Pancreas (tissue), 10 donors: ENCODE results near the gene KRT74. TPM values are rescaled to one million over a fixed set of nuclear protein-coding genes. Genes with fewer than 3 reads are reported as not detected.

Source experiments
- ATAC-seq, 4 donors: fragments of 200-7000 bp; cut with Tn5 transposase; one replicate each; pipeline versions ENCODE4 v1.8.0 to v1.9.1; 2020; ENCODE audit warnings: mild to moderate bottlenecking in 4 of 4, moderate library complexity in 4 of 4
- DNase-seq, 6 donors: peaks; one replicate each; pipeline ENCODE4 v3.0.0-alpha.2; 2020
- FAIRE-seq: peaks from 2 replicates; lab custom pipeline; 2012; peaks lifted over from hg19 to GRCh38; lab: Jason Lieb, UNC
- H3K27ac ChIP-seq, 4 donors: fragments of 200-600 bp; sonication (generic); 1 replicate in 3 of 4; 2 replicates in 1 of 4; pipeline versions ENCODE4 v1.5.0 to v1.8.0; 2020
- H3K27me3 ChIP-seq, 4 donors: fragments of 200-600 bp; one replicate each; pipeline ENCODE4 v1.8.0; 2021
- H3K36me3 ChIP-seq, 3 donors: fragments of 200-600 bp; sonication (generic) in 1 of 3; one replicate each; pipeline versions ENCODE4 v1.5.0 to v1.8.0; 2020 to 2021
- H3K4me1 ChIP-seq, 3 donors: fragments of 200-600 bp; one replicate each; pipeline ENCODE4 v1.8.0; 2021
- H3K4me3 ChIP-seq, 4 donors: fragments of 200-600 bp; sonication (generic) in 2 of 4; one replicate each; pipeline versions ENCODE4 v1.5.0 to v1.8.0; 2020 to 2021
- H3K9me3 ChIP-seq, 4 donors: fragments of 200-600 bp; one replicate each; pipeline ENCODE4 v1.8.0; 2021
- WGBS, 2 donors: extraction: QIAGEN DNeasy Blood & Tissue Kit; methylation state at CpG; one replicate each; pipeline ENCODE4 v1.1.7; 2013; 5-methylcytosine and 5-hydroxymethylcytosine counted together
- intact Hi-C, 3 donors: fragments of 100-400 bp; cut with DNase I; formaldehyde crosslinking; loops; one replicate each; pipeline versions ENCODE4 v1.11.1 to v1.14.2; 2022
- polyA plus RNA-seq, 2 donors: library from polyadenylated mRNA; stranded (reverse); fragments of 200-250 nt; gene quantifications; one replicate each; pipeline ENCODE4 v1.2.3, GENCODE V29; 2013
- total RNA-seq, 6 donors: library from RNA; stranded (reverse); fragmentation: NEBNext Ultra II Directional in 4 of 6; extraction: Animal tissue kit (Norgen Biotek cat#: 25700) in 4 of 6; gene quantifications; one replicate each; pipeline versions ENCODE4 v1.2.1 to v1.2.4, GENCODE V29; 2021 to 2023
- TF ChIP-seq, protein P1 (sequence below), 4 donors: fragments of 200-600 bp; sonication (generic) in 3 of 4; IDR thresholded peaks; one replicate each; pipeline versions ENCODE4 v1.5.0 to v1.8.0; 2021; ENCODE audit warnings: antibody characterized with exemption in 4 of 4
- donor health status: healthy with polysubstance abuse.
- donor health status: DM: no; HTN: no; CAD: no; lungs with moderate emphysema.
- donor health status: DM: no; HTN: no; CAD: no.
- donor health status: control.
- donor health status: control.
- donor health status: Bipolar disorder and iron deficiency.
- donor health status: DM: yes; HTN: yes; CAD: no.
- donor health status: DM: no; HTN: no; CAD: no.
- donor health status: DM: no; HTN: no; CAD: no.
- donor health status: DM: yes; HTN: yes; CAD: no.

The KRT74 gene
- total and polyA plus RNA-seq, 8 donors: not detected

DNA sequence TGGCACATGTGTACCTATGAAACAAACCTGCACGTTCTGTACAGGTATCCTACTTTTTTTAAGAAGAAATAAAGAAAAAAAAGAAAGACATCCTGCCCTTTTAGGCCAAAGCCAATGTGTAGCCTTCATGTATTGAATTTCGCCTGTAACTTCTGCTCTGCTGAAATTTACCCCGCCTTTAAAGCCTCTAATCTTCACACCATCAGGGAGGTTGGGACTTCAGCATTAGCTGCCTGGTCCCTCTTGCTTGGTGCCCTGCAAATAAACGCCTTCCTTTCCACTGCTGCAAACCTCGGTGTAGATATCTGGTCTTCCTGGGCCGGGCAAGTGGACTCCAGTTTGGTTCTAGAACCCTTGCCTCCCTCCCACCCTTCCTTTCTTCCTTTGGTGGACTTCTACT lies 18.1 kb downstream of the KRT74 start:
- no peak overlapping the region for H3K4me3 ChIP-seq
- intact Hi-C loops: no loop called here
- H3K9me3 ChIP-seq: no peaks in the 10 kb centered on the region
- no peak for DNase-seq
- no peaks in the 10 kb centered on the region for H3K36me3 ChIP-seq
- FAIRE-seq: no peak
- no peaks in the 10 kb centered on the region for H3K4me1 ChIP-seq
- WGBS, 2 donors: 56 to 66% methylated on average over 6 of the region's 6 CpGs
- no peaks in the 10 kb centered on the region for H3K27me3 ChIP-seq
- no peak for ATAC-seq
- H3K27ac ChIP-seq: no peak overlapping the region
- TF ChIP-seq, protein P1, sequence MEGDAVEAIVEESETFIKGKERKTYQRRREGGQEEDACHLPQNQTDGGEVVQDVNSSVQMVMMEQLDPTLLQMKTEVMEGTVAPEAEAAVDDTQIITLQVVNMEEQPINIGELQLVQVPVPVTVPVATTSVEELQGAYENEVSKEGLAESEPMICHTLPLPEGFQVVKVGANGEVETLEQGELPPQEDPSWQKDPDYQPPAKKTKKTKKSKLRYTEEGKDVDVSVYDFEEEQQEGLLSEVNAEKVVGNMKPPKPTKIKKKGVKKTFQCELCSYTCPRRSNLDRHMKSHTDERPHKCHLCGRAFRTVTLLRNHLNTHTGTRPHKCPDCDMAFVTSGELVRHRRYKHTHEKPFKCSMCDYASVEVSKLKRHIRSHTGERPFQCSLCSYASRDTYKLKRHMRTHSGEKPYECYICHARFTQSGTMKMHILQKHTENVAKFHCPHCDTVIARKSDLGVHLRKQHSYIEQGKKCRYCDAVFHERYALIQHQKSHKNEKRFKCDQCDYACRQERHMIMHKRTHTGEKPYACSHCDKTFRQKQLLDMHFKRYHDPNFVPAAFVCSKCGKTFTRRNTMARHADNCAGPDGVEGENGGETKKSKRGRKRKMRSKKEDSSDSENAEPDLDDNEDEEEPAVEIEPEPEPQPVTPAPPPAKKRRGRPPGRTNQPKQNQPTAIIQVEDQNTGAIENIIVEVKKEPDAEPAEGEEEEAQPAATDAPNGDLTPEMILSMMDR (IDR thresholded peaks at IDR 0.05): no peak

DNA sequence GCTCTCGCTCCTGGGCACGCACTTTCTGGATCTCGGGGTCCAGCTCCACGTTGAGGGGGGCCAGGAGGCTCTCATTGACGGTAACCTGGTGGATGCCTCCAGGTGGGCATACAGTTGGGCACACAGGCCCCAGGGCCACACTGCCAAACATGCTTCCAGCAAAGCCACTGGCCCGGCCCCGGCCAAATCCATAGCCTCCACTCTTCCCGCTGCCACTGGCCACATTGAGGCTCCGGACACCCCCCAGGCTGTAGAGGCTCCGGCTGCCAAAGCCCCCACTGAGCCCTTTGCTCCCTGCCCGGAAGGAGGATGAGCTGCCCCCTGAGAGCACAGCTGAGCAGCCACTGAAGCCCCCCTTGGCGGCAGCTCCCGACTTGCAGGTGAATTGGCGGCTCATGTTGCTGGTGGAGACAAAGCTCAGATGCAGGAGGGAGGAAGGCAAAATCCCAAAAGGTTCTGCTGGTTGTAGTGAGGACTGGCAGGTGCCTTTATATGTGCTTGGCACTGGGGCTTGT lies 20.9 kb downstream of the KRT74 start, which contains the start of gene KRT71:
TSS of gene KRT71 (minus strand) at position 465 of the 515 bp plus-strand sequence. CDS start at position 397, 68 bp downstream.
- no peak within 1 kb of the TSS for H3K27ac ChIP-seq
- intact Hi-C loops: no loop called here
- H3K9me3 ChIP-seq: no peaks in the 10 kb centered on the region
- DNase-seq (no peak), ATAC-seq (no peak), FAIRE-seq (no peak)
- H3K4me3 ChIP-seq: no peak within 1 kb of the TSS
- TF ChIP-seq, protein P1 (IDR thresholded peaks at IDR 0.05): no peak
- no peaks in the 10 kb centered on the region for H3K27me3 ChIP-seq
- no peaks in the 10 kb centered on the region for H3K4me1 ChIP-seq
- WGBS, 2 donors: 78 to 86% methylated on average over 14 of the region's 14 CpGs
- H3K36me3 ChIP-seq: no peaks in the 10 kb centered on the region

DNA sequence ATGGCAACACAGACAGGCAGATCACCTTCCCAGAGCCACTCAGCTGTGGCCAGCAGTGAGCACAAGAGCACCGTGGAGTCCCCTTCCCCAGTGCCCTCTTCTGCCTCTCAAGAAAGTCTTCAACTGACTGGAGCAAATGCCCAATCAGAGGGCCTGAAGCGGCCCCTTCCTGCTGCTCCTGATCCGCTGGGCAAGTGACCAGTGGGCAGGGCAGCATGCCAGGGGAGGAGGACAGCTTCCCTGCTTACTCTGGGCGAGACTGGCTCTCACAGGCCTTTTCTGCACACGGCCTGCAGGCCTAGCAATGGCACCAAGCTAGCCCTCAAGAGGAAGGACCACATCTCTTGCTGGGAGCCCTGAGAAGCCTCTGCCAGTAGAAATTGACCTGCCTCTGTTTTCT lies 21.6 kb downstream of the KRT74 start:
- H3K9me3 ChIP-seq: no peaks in the 10 kb centered on the region
- no peaks in the 10 kb centered on the region for H3K27me3 ChIP-seq
- FAIRE-seq (no peak), DNase-seq (peak in 1 of 6 donors; percentile 40), ATAC-seq (peak in 1 of 4 donors; percentile 36)
- no peaks in the 10 kb centered on the region for H3K36me3 ChIP-seq
- no peak overlapping the region for H3K27ac ChIP-seq
- no peak overlapping the region for H3K4me3 ChIP-seq
- WGBS, 2 donors: 54 to 72% methylated on average over 5 of the region's 5 CpGs
- TF ChIP-seq, protein P1 (IDR thresholded peaks at IDR 0.05): no peak
- H3K4me1 ChIP-seq: no peaks in the 10 kb centered on the region
- intact Hi-C loops: no loop called here

DNA sequence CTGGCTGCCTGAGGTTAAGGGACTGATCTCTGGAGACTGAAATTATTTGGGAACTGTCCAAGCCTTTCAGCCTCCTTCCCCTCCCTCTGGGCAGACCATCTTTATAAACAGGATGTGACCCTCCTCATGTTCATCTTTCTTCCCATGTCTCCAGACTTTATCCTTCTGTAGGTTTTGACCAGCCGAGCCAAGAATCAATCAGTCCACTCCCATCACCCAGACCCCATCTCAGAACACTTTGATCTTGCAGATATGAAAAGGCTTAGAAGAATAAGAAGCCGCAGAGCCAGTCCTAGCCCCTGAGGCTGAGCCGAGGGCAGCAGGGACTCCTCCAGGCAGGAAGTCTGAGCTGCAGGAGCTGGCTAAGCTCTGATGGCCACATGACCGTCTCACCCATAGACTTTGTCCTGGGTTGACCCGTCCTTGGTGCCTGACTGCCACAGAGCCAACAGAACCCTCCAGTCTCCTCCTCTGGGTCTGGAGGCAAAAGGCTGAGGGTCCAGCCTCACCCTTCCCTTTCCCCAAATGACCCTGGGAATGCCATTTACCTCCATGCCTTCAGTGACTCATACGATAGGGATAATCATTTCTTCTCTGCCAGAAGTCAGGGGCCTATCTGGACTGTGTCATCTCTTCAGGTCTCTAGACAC lies 22.3 kb downstream of the KRT74 start:
- H3K4me3 ChIP-seq: no peak overlapping the region
- H3K9me3 ChIP-seq: no peaks in the 10 kb centered on the region
- no peak for ATAC-seq
- TF ChIP-seq, protein P1 (IDR thresholded peaks at IDR 0.05): no peak
- 47 to 48% methylated on average over 6 of the region's 6 CpGs for WGBS, 2 donors
- DNase-seq: no peak
- no peaks in the 10 kb centered on the region for H3K36me3 ChIP-seq
- no peak overlapping the region for H3K27ac ChIP-seq
- H3K27me3 ChIP-seq: no peaks in the 10 kb centered on the region
- intact Hi-C loops: no loop called here
- H3K4me1 ChIP-seq: no peaks in the 10 kb centered on the region
- FAIRE-seq: no peak

DNA sequence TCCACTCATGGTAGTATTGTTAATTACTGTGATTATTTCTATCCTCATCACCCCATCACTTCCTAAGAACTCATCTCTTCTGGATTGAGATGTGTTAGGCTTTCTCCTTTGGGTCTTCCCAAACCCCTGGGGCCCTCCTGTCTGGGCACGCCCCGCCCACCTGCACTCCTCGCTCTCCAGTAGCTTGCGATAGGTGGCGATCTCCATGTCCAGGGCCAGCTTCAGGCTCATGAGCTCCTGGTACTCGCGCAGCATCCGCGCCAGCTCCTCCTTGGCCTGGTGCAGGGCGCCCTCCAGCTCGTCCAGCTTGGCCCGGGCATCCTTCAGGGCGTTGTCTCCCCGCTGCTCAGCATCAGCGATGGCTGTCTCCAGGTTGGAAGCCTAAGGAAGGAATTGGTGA lies 27.5 kb downstream of the KRT74 start:
- intact Hi-C loops: no loop called here
- ATAC-seq (no peak), FAIRE-seq (no peak), DNase-seq (no peak)
- no peak overlapping the region for H3K27ac ChIP-seq
- H3K4me1 ChIP-seq: no peaks in the 10 kb centered on the region
- H3K4me3 ChIP-seq: no peak overlapping the region
- H3K9me3 ChIP-seq: no peaks in the 10 kb centered on the region
- no peaks in the 10 kb centered on the region for H3K27me3 ChIP-seq
- WGBS, 2 donors: 82% methylated on average over 15 of the region's 15 CpGs
- TF ChIP-seq, protein P1 (IDR thresholded peaks at IDR 0.05): no peak
- no peaks in the 10 kb centered on the region for H3K36me3 ChIP-seq
